GM23338 (cell line): ENCODE measurements around the gene MS4A18. TPM values are rescaled to one million over a fixed set of nuclear protein-coding genes. Genes with fewer than 3 reads are reported as not detected.

Source experiments
- ATAC-seq: fragments of 200-7000 bp; cut with Tn5 transposase; 3 replicates; pipeline ENCODE4 v1.9.1; 2020
- DNase-seq: peaks from one replicate; pipeline ENCODE4 v3.0.0-alpha.2; 2015; ENCODE audit warnings: low spot score
- H2AFZ ChIP-seq: fragments of 200-600 bp; sonication (generic); 2 replicates; pipeline ENCODE4 v1.8.0; 2016; ENCODE audit warnings: antibody characterized with exemption, mild to moderate bottlenecking, moderate library complexity
- H3F3A ChIP-seq: fragments of 200-600 bp; sonication (generic); replicated peaks from 2 replicates; pipeline ENCODE4 v1.8.0; 2017; ENCODE audit warnings: antibody characterized with exemption, mixed run types, low read depth
- H3K27ac ChIP-seq: fragments of 200-600 bp; sonication (generic); 2 replicates; pipeline ENCODE4 v1.6.1; 2016; ENCODE audit warnings: low read depth
- H3K27me3 ChIP-seq: fragments of 200-600 bp; sonication (generic); 2 replicates; pipeline ENCODE4 v1.8.0; 2016; ENCODE audit warnings: mild to moderate bottlenecking, mixed run types, moderate library complexity; ENCODE audit not compliant: insufficient read depth
- H3K36me3 ChIP-seq: fragments of 200-600 bp; sonication (generic); 2 replicates; pipeline ENCODE4 v1.8.0; 2016; ENCODE audit warnings: mild to moderate bottlenecking; ENCODE audit not compliant: insufficient read depth
- H3K4me1 ChIP-seq: fragments of 200-600 bp; sonication (generic); 2 replicates; pipeline ENCODE4 v1.8.0; 2016; ENCODE audit warnings: mild to moderate bottlenecking, moderate library complexity; ENCODE audit not compliant: insufficient read depth
- H3K4me2 ChIP-seq: fragments of 200-600 bp; sonication (generic); 2 replicates; pipeline ENCODE4 v1.7.1; 2017; ENCODE audit warnings: mixed run types
- H3K4me3 ChIP-seq: fragments of 200-600 bp; sonication (generic); 2 replicates; pipeline ENCODE4 v1.6.1; 2016; ENCODE audit warnings: mixed run types
- H3K79me2 ChIP-seq: fragments of 200-600 bp; sonication (generic); replicated peaks from 2 replicates; pipeline ENCODE4 v1.8.0; 2017; ENCODE audit warnings: mild to moderate bottlenecking; ENCODE audit not compliant: insufficient read depth
- H3K9me2 ChIP-seq: fragments of 200-600 bp; sonication (generic); 2 replicates; pipeline ENCODE4 v1.8.0; 2017; ENCODE audit not compliant: insufficient read depth
- H4K20me1 ChIP-seq: fragments of 200-600 bp; sonication (generic); replicated peaks from 2 replicates; pipeline ENCODE4 v1.8.0; 2017; ENCODE audit warnings: mild to moderate bottlenecking; ENCODE audit not compliant: insufficient read depth
- H3K27ac Mint-ChIP-seq: 2 replicates; pipeline ENCODE4 v1.8.0; 2020; ENCODE audit warnings: inconsistent platforms, mild to moderate bottlenecking, moderate library complexity, mixed read lengths
- H3K27me3 Mint-ChIP-seq: 3 replicates; pipeline ENCODE4 v1.8.0; 2022; ENCODE audit warnings: low read depth, mild to moderate bottlenecking, moderate library complexity, mixed read lengths, inconsistent platforms; ENCODE audit not compliant: insufficient read depth, poor library complexity
- H3K36me3 Mint-ChIP-seq: 3 replicates; pipeline ENCODE4 v1.8.0; 2021; ENCODE audit warnings: low read depth, mild to moderate bottlenecking, inconsistent platforms, moderate library complexity, mixed read lengths
- H3K4me1 Mint-ChIP-seq: 3 replicates; pipeline ENCODE4 v1.8.0; 2020; ENCODE audit warnings: mild to moderate bottlenecking, inconsistent platforms, mixed read lengths
- H3K4me3 Mint-ChIP-seq: 3 replicates; pipeline ENCODE4 v1.8.0; 2021; ENCODE audit warnings: moderate library complexity, mild to moderate bottlenecking, inconsistent platforms, mixed read lengths
- H3K9me3 Mint-ChIP-seq: 3 replicates; pipeline ENCODE4 v1.8.0; 2020; ENCODE audit warnings: moderate library complexity, mild to moderate bottlenecking, inconsistent platforms, mixed read lengths
- CREB1 ChIP-seq: fragments of 250-450 bp; sonication (Bioruptor Pico); IDR thresholded peaks from 2 replicates; pipeline ENCODE4 v1.5.0; 2020; ENCODE audit warnings: low read depth, mild to moderate bottlenecking, moderate library complexity
- EZH2 ChIP-seq: fragments of 200-600 bp; sonication (generic); IDR thresholded peaks from one replicate; pipeline ENCODE4 v1.8.0; 2017; ENCODE audit warnings: antibody characterized with exemption, mild to moderate bottlenecking, low read depth; ENCODE audit not compliant: unreplicated experiment
- EZH2phosphoT487 ChIP-seq: fragments of 200-600 bp; sonication (generic); IDR thresholded peaks from one replicate; pipeline ENCODE4 v1.8.1; 2018; ENCODE audit warnings: antibody characterized with exemption; ENCODE audit not compliant: unreplicated experiment
- JUNB ChIP-seq: IDR thresholded peaks from one replicate; pipeline ENCODE4 v1.6.1; 2016; ENCODE audit warnings: antibody characterized with exemption; ENCODE audit not compliant: unreplicated experiment
- NANOG ChIP-seq: IDR thresholded peaks from 2 replicates; pipeline ENCODE4 v1.6.1; 2016; ENCODE audit warnings: antibody characterized with exemption, borderline replicate concordance
- POLR2AphosphoS5 ChIP-seq: IDR thresholded peaks from 2 replicates; pipeline ENCODE4 v1.6.1; 2016; ENCODE audit warnings: antibody characterized with exemption, low read depth
- STAT1 ChIP-seq: IDR thresholded peaks from one replicate; pipeline ENCODE4 v1.6.1; 2016; ENCODE audit warnings: antibody characterized with exemption; ENCODE audit not compliant: unreplicated experiment
- ZNF114 ChIP-seq: fragments of 250-450 bp; sonication (Bioruptor Pico); IDR thresholded peaks from 2 replicates; pipeline ENCODE4 v1.5.0; 2020; ENCODE audit warnings: mild to moderate bottlenecking, moderate library complexity
- ZNF331 ChIP-seq: fragments of 250-450 bp; sonication (Bioruptor Pico); IDR thresholded peaks from 2 replicates; pipeline ENCODE4 v1.5.0; 2020; ENCODE audit warnings: low read depth, mild to moderate bottlenecking, moderate library complexity
- polyA plus RNA-seq: library from polyadenylated mRNA; unstranded; fragments of >200 nt; fragmentation: Nextera tagmentation; extraction: Ambion mirVana; gene quantifications from 2 replicates; pipeline ENCODE4 v1.2.1, GENCODE V29; 2016
- total RNA-seq: library from RNA; depleted of rRNA; stranded (reverse); fragments of >200 nt; shearing (Covaris generic); gene quantifications from 2 replicates; pipeline ENCODE4 v1.2.3, GENCODE V29; 2014
- TF ChIP-seq, protein P1 (sequence below): IDR thresholded peaks from one replicate; pipeline ENCODE4 v1.6.1; 2018; ENCODE audit warnings: antibody characterized with exemption; ENCODE audit not compliant: unreplicated experiment
- TF ChIP-seq, protein P2 (sequence below): fragments of 250-450 bp; sonication (Bioruptor Pico); IDR thresholded peaks from 2 replicates; pipeline ENCODE4 v1.5.0; 2020; ENCODE audit warnings: mild to moderate bottlenecking, moderate library complexity
- TF ChIP-seq, protein P3 (sequence below), 2 experiments: fragments of 200-600 bp in 1 of 2; sonication (generic) in 1 of 2; conservative IDR thresholded peaks; 2 replicates each; pipeline versions ENCODE4 v1.5.1 to v1.6.1; 2016 to 2017; ENCODE audit warnings: antibody characterized with exemption in 2 of 2, low read depth in 2 of 2, mild to moderate bottlenecking in 2 of 2, moderate library complexity in 1 of 2
- TF ChIP-seq, protein P4 (sequence below): IDR thresholded peaks from 2 replicates; pipeline ENCODE4 v1.6.1; 2016; ENCODE audit warnings: antibody characterized with exemption

MS4A18 gene
- total and polyA plus RNA-seq, 2 experiments from 2014 or later, result not detected

DNA sequence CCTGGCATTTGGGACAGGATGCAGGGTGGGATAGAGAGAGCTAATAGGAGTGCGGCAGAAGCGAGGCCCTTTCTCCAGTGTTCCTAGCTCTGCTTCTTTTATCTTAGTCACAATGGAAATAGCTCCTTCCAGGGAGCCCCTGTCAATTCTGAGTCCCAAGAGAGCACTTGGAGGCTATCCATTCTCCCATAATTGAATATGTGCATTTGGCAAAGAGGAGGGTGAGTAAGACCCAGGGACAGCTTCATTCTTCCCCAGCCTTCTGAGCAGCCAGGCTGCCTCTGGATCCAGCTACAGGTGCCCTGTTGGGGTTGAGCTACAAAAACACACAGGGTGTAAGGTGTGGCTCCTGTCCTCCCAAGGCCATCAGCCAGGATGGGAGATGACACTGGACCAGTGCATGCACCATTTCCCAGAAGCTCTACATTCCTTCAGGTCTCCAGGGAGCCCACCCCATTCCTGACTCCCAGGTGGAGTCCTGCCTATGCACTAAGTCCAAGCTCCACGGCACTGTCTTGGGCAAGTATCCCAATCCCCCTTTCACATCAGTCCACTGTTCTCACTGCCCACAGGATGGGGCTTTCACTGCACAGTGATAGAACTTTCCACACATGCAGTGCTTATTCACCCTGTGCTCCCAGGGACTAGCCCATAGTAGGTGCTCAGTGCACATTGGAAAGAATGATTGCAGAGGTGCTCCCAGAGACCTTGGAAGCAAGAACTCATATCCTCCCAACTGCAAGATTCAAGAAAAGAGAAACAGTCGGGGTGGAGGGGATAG is 66.8 kb downstream of the MS4A18 start:
- H3K4me3 Mint-ChIP-seq, result no peak overlapping the region
- H2AFZ ChIP-seq, result no peak overlapping the region
- peaks cover 26% of the 10 kb centered on the region for H3K36me3 Mint-ChIP-seq
- H3F3A ChIP-seq, result no peaks in the 10 kb centered on the region
- peaks cover 44% of the 10 kb centered on the region for H3K9me3 Mint-ChIP-seq
- TF ChIP-seq, protein P1, sequence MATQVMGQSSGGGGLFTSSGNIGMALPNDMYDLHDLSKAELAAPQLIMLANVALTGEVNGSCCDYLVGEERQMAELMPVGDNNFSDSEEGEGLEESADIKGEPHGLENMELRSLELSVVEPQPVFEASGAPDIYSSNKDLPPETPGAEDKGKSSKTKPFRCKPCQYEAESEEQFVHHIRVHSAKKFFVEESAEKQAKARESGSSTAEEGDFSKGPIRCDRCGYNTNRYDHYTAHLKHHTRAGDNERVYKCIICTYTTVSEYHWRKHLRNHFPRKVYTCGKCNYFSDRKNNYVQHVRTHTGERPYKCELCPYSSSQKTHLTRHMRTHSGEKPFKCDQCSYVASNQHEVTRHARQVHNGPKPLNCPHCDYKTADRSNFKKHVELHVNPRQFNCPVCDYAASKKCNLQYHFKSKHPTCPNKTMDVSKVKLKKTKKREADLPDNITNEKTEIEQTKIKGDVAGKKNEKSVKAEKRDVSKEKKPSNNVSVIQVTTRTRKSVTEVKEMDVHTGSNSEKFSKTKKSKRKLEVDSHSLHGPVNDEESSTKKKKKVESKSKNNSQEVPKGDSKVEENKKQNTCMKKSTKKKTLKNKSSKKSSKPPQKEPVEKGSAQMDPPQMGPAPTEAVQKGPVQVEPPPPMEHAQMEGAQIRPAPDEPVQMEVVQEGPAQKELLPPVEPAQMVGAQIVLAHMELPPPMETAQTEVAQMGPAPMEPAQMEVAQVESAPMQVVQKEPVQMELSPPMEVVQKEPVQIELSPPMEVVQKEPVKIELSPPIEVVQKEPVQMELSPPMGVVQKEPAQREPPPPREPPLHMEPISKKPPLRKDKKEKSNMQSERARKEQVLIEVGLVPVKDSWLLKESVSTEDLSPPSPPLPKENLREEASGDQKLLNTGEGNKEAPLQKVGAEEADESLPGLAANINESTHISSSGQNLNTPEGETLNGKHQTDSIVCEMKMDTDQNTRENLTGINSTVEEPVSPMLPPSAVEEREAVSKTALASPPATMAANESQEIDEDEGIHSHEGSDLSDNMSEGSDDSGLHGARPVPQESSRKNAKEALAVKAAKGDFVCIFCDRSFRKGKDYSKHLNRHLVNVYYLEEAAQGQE, result no peak
- TF ChIP-seq, protein P2, sequence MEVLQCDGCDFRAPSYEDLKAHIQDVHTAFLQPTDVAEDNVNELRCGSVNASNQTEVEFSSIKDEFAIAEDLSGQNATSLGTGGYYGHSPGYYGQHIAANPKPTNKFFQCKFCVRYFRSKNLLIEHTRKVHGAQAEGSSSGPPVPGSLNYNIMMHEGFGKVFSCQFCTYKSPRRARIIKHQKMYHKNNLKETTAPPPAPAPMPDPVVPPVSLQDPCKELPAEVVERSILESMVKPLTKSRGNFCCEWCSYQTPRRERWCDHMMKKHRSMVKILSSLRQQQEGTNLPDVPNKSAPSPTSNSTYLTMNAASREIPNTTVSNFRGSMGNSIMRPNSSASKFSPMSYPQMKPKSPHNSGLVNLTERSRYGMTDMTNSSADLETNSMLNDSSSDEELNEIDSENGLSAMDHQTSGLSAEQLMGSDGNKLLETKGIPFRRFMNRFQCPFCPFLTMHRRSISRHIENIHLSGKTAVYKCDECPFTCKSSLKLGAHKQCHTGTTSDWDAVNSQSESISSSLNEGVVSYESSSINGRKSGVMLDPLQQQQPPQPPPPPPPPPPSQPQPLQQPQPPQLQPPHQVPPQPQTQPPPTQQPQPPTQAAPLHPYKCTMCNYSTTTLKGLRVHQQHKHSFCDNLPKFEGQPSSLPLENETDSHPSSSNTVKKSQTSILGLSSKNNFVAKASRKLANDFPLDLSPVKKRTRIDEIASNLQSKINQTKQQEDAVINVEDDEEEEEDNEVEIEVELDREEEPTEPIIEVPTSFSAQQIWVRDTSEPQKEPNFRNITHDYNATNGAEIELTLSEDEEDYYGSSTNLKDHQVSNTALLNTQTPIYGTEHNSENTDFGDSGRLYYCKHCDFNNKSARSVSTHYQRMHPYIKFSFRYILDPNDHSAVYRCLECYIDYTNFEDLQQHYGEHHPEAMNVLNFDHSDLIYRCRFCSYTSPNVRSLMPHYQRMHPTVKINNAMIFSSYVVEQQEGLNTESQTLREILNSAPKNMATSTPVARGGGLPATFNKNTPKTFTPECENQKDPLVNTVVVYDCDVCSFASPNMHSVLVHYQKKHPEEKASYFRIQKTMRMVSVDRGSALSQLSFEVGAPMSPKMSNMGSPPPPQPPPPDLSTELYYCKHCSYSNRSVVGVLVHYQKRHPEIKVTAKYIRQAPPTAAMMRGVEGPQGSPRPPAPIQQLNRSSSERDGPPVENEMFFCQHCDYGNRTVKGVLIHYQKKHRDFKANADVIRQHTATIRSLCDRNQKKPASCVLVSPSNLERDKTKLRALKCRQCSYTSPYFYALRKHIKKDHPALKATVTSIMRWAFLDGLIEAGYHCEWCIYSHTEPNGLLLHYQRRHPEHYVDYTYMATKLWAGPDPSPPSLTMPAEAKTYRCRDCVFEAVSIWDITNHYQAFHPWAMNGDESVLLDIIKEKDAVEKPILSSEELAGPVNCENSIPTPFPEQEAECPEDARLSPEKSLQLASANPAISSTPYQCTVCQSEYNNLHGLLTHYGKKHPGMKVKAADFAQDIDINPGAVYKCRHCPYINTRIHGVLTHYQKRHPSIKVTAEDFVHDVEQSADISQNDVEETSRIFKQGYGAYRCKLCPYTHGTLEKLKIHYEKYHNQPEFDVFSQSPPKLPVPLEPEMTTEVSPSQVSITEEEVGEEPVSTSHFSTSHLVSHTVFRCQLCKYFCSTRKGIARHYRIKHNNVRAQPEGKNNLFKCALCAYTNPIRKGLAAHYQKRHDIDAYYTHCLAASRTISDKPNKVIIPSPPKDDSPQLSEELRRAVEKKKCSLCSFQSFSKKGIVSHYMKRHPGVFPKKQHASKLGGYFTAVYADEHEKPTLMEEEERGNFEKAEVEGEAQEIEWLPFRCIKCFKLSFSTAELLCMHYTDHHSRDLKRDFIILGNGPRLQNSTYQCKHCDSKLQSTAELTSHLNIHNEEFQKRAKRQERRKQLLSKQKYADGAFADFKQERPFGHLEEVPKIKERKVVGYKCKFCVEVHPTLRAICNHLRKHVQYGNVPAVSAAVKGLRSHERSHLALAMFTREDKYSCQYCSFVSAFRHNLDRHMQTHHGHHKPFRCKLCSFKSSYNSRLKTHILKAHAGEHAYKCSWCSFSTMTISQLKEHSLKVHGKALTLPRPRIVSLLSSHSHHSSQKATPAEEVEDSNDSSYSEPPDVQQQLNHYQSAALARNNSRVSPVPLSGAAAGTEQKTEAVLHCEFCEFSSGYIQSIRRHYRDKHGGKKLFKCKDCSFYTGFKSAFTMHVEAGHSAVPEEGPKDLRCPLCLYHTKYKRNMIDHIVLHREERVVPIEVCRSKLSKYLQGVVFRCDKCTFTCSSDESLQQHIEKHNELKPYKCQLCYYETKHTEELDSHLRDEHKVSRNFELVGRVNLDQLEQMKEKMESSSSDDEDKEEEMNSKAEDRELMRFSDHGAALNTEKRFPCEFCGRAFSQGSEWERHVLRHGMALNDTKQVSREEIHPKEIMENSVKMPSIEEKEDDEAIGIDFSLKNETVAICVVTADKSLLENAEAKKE (CRISPR knock-in tag), result no peak
- TF ChIP-seq NANOG, result no peak
- TF ChIP-seq, protein P3, sequence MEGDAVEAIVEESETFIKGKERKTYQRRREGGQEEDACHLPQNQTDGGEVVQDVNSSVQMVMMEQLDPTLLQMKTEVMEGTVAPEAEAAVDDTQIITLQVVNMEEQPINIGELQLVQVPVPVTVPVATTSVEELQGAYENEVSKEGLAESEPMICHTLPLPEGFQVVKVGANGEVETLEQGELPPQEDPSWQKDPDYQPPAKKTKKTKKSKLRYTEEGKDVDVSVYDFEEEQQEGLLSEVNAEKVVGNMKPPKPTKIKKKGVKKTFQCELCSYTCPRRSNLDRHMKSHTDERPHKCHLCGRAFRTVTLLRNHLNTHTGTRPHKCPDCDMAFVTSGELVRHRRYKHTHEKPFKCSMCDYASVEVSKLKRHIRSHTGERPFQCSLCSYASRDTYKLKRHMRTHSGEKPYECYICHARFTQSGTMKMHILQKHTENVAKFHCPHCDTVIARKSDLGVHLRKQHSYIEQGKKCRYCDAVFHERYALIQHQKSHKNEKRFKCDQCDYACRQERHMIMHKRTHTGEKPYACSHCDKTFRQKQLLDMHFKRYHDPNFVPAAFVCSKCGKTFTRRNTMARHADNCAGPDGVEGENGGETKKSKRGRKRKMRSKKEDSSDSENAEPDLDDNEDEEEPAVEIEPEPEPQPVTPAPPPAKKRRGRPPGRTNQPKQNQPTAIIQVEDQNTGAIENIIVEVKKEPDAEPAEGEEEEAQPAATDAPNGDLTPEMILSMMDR (conservative IDR thresholded peaks at IDR 0.05; ENCODE audit: low read depth in 2 of 2), result no peak
- no peak for TF ChIP-seq ZNF331
- TF ChIP-seq ZNF114, result no peak
- TF ChIP-seq POLR2AphosphoS5, result no peak
- TF ChIP-seq, protein P4, sequence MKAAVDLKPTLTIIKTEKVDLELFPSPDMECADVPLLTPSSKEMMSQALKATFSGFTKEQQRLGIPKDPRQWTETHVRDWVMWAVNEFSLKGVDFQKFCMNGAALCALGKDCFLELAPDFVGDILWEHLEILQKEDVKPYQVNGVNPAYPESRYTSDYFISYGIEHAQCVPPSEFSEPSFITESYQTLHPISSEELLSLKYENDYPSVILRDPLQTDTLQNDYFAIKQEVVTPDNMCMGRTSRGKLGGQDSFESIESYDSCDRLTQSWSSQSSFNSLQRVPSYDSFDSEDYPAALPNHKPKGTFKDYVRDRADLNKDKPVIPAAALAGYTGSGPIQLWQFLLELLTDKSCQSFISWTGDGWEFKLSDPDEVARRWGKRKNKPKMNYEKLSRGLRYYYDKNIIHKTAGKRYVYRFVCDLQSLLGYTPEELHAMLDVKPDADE, result no peak
- no peak for TF ChIP-seq EZH2phosphoT487
- TF ChIP-seq JUNB, result no peak
- TF ChIP-seq CREB1, result no peak
- no peak for TF ChIP-seq STAT1
- TF ChIP-seq EZH2, result no peak
- no peaks in the 10 kb centered on the region for H3K4me1 Mint-ChIP-seq
- no peak overlapping the region for H3K4me3 ChIP-seq
- ATAC-seq (no peak), DNase-seq (no peak)
- no peaks in the 10 kb centered on the region for H3K36me3 ChIP-seq
- no peaks in the 10 kb centered on the region for H3K9me2 ChIP-seq
- no peaks in the 10 kb centered on the region for H3K4me1 ChIP-seq
- no peaks in the 10 kb centered on the region for H3K27me3 ChIP-seq
- no peaks in the 10 kb centered on the region for H3K79me2 ChIP-seq
- H4K20me1 ChIP-seq, result no peaks in the 10 kb centered on the region
- H3K27ac Mint-ChIP-seq, result no peak overlapping the region
- H3K27ac ChIP-seq, result no peak overlapping the region
- H3K27me3 Mint-ChIP-seq, result peaks cover 20% of the 10 kb centered on the region
- H3K4me2 ChIP-seq, result no peak overlapping the region
